Ovary (tissue), 9 donors: ENCODE data around the gene ANTXR2. TPM values are rescaled to one million over a fixed set of nuclear protein-coding genes. Genes with fewer than 3 reads are reported as not detected.
"Not testable (repeated sequence)": the region's sequence is repeated elsewhere in the genome, so short reads cannot be mapped to it uniquely, and the experiment has no call there.

ENCODE experiments used
- DNase-seq, 5 donors: peaks; one replicate each; pipeline ENCODE4 v3.0.0-alpha.2; 2019 to 2020
- H3K27ac ChIP-seq, 2 donors: fragments of 200-600 bp; one replicate each; pipeline versions ENCODE4 v1.5.1 to v1.8.0; 2019 to 2022
- H3K27me3 ChIP-seq: fragments of 200-600 bp; one replicate; pipeline ENCODE4 v1.8.0; 2022
- H3K36me3 ChIP-seq: fragments of 200-600 bp; sonication (generic); one replicate; pipeline ENCODE4 v1.5.1; 2019
- H3K4me1 ChIP-seq: one replicate; pipeline ENCODE4 v1.8.1; 2013; ENCODE audit warnings: mild to moderate bottlenecking, moderate library complexity; ENCODE audit not compliant: insufficient read depth
- H3K4me3 ChIP-seq: fragments of 200-600 bp; sonication (generic); one replicate; pipeline ENCODE4 v1.5.1; 2017
- H3K9me3 ChIP-seq, 2 donors: fragments of 200-600 bp in 1 of 2; sonication (generic) in 1 of 2; one replicate each; pipeline versions ENCODE4 v1.5.1 to v1.8.1; 2013 to 2019; ENCODE audit warnings: mild to moderate bottlenecking in 1 of 2, moderate library complexity in 1 of 2
- EP300 ChIP-seq: sonication (generic); formaldehyde crosslinking; IDR thresholded peaks from one replicate; pipeline ENCODE4 v1.6.1; 2017; ENCODE audit warnings: antibody characterized with exemption
- POLR2A ChIP-seq: fragments of 450-650 bp; IDR thresholded peaks from one replicate; pipeline ENCODE4 v1.6.1; 2017; ENCODE audit warnings: antibody characterized with exemption, mild to moderate bottlenecking, moderate library complexity
- WGBS, 3 donors: extraction: QIAGEN DNeasy Blood & Tissue Kit in 1 of 3; methylation state at CpG; one replicate each; pipeline versions ENCODE4 v1.1.5 to v1.1.7; 2013 to 2017; 5-methylcytosine and 5-hydroxymethylcytosine counted together
- intact Hi-C, 4 donors: fragments of 100-400 bp; cut with DNase I; formaldehyde crosslinking; loops; one replicate each; pipeline versions ENCODE4 v1.11.0 to v1.15.1; 2022 to 2023
- polyA plus RNA-seq, 2 donors: library from polyadenylated mRNA; stranded (reverse); fragments of 200-250 nt in 1 of 2; fragments of 350-450 nt in 1 of 2; fragmentation: Illumina TruSeq in 1 of 2; extraction: RNeasy Lipid Tissue Mini Kit (QIAGEN cat#74804) in 1 of 2; gene quantifications; one replicate each; pipeline ENCODE4 v1.2.3, GENCODE V29; 2013 to 2014
- total RNA-seq, 7 donors: library from RNA; depleted of rRNA in 2 of 7; stranded (reverse); fragments of >200 nt in 2 of 7; fragmentation: NEBNext Ultra II Directional in 3 of 7; extraction: Animal tissue kit (Norgen Biotek cat#: 25700) in 3 of 7; gene quantifications; one replicate each; pipeline versions ENCODE4 v1.1.0 to v1.2.4, GENCODE V29; 2016 to 2023
- TF ChIP-seq, protein P1 (sequence below), 3 donors: fragments of 450-650 bp in 2 of 3; fragments of 200-600 bp in 1 of 3; IDR thresholded peaks; one replicate each; pipeline versions ENCODE4 v1.5.1 to v1.8.0; 2016 to 2022; ENCODE audit warnings: antibody characterized with exemption in 3 of 3, mild to moderate bottlenecking in 1 of 3
- donor health status: DM: no; HTN: no; CAD: no; lungs with moderate emphysema.
- donor health status: DM: no; HTN: no; CAD: no.
- donor health status: Bipolar disorder and iron deficiency.
- donor health status: DM: yes; HTN: yes; CAD: no.
- donor health status: DM: no; HTN: no; CAD: no.
- donor health status: DM: yes; HTN: yes; CAD: no.

ANTXR2 gene
- total and polyA plus RNA-seq, 9 donors = 64.4 to 231 (median 88.7) TPM

- WGBS, 3 donors = 71 to 75% (median 74%) methylated on average over 5 of the region's 5 CpGs
- intact Hi-C loops = no loop called here
- no peak for DNase-seq
- Histone ChIP-seq H3K27ac (no peak overlapping the region), H3K4me3 (no peak overlapping the region), H3K9me3 (no peaks in the 10 kb centered on the region), H3K4me1 (no peaks in the 10 kb centered on the region), H3K27me3 (no peaks in the 10 kb centered on the region), H3K36me3 (no peaks in the 10 kb centered on the region)
- TF ChIP-seq POLR2A (no peak), EP300 (no peak)
- TF ChIP-seq, protein P1, sequence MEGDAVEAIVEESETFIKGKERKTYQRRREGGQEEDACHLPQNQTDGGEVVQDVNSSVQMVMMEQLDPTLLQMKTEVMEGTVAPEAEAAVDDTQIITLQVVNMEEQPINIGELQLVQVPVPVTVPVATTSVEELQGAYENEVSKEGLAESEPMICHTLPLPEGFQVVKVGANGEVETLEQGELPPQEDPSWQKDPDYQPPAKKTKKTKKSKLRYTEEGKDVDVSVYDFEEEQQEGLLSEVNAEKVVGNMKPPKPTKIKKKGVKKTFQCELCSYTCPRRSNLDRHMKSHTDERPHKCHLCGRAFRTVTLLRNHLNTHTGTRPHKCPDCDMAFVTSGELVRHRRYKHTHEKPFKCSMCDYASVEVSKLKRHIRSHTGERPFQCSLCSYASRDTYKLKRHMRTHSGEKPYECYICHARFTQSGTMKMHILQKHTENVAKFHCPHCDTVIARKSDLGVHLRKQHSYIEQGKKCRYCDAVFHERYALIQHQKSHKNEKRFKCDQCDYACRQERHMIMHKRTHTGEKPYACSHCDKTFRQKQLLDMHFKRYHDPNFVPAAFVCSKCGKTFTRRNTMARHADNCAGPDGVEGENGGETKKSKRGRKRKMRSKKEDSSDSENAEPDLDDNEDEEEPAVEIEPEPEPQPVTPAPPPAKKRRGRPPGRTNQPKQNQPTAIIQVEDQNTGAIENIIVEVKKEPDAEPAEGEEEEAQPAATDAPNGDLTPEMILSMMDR (IDR thresholded peaks at IDR 0.05) = no peak
Observed at GRCh38 chr4:80006935-80007744, 65.9 kb downstream of the ANTXR2 start.

GRCh38 chr4:80005863-80006262, 67.2 kb downstream of the ANTXR2 start:
- TF ChIP-seq, protein P1 (IDR thresholded peaks at IDR 0.05) = no peak
- TF ChIP-seq POLR2A (no peak), EP300 (no peak)
- no peaks in the 10 kb centered on the region for H3K4me1 ChIP-seq
- no peak for DNase-seq
- H3K27ac ChIP-seq = no peak overlapping the region
- no peaks in the 10 kb centered on the region for H3K27me3 ChIP-seq
- intact Hi-C loops = no loop called here
- WGBS, 3 donors = 90 to 96% (median 94%) methylated on average over 3 of the region's 3 CpGs
- H3K9me3 ChIP-seq = no peaks in the 10 kb centered on the region
- no peaks in the 10 kb centered on the region for H3K36me3 ChIP-seq
- no peak overlapping the region for H3K4me3 ChIP-seq

DNA sequence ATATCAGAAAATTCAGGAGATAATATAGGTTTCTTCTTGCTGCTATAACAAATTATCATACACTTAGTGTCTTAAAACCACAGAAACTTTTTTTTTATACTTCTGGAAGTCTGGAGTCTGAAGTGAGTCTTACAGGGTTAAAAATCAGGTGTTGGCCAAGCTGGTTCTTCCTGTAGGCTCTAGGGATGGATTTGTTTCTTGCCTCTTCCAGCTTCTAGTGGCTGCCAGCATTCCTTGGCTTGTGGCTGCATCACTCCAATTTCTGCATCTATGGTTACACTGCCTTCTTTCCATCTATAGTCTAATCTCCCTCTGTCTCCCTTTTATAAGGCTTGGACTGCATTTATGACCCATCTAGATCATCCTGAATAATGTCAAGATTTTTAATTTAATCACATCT, 68.7 kb downstream of the ANTXR2 start:
- no peaks in the 10 kb centered on the region for H3K9me3 ChIP-seq
- no peak overlapping the region for H3K27ac ChIP-seq
- no peaks in the 10 kb centered on the region for H3K36me3 ChIP-seq
- intact Hi-C loops = no loop called here
- no peaks in the 10 kb centered on the region for H3K27me3 ChIP-seq
- H3K4me1 ChIP-seq = no peaks in the 10 kb centered on the region
- no peak for DNase-seq
- no peak overlapping the region for H3K4me3 ChIP-seq
- TF ChIP-seq, protein P1 (IDR thresholded peaks at IDR 0.05) = no peak
- TF ChIP-seq EP300 (no peak), POLR2A (no peak)

- DNase-seq, intact Hi-C loops, H3K9me3 ChIP-seq, H3K4me1 ChIP-seq, H3K27ac ChIP-seq, H3K36me3 ChIP-seq, H3K4me3 ChIP-seq, H3K27me3 ChIP-seq: not testable (repeated sequence)
- 94 to 100% methylated on average over 1 of the region's 1 CpG; no CpG with 5 or more reads in 1 of the 3 donors for WGBS, 3 donors
Observed at GRCh38 chr4:80002559-80002958, 70.5 kb downstream of the ANTXR2 start.

DNA sequence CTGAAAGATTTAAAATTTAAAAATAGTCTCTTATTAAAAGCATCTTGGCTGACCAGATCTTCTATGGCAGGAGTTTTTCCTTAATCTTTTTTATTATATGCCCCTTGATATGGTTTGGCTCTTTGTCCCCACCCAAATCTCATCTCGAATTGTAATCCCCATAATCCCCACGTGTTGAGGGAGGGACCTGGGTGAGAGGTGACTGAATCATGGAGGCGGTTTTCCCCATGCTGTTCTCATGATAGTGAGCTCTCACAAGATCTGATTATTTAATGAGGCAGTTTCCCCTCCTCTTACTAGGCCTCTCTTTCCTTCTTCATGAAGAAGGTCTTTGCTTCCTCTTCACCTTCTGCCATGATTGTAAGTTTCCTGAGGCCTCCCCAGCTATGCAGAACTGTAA, 74.0 kb downstream of the ANTXR2 start:
- 79 to 88% (median 83%) methylated on average over 3 of the region's 3 CpGs for WGBS, 3 donors
- DNase-seq, intact Hi-C loops, H3K27me3 ChIP-seq, H3K4me1 ChIP-seq, H3K36me3 ChIP-seq, H3K4me3 ChIP-seq, H3K27ac ChIP-seq, H3K9me3 ChIP-seq: not testable (repeated sequence)
